KOPT-K1 (cell line): ENCODE measurements around the gene RAB37.

Experiments used
- H3K27ac ChIP-seq: fragments of 200-600 bp; sonication (generic); 2 replicates; pipeline ENCODE4 v1.5.1; 2016; ENCODE audit warnings: antibody characterized with exemption, mild to moderate bottlenecking, low read depth, low read length; ENCODE audit not compliant: poor library complexity, severe bottlenecking
- H3K36me3 ChIP-seq: fragments of 200-600 bp; sonication (generic); 2 replicates; pipeline ENCODE4 v1.5.1; 2017; ENCODE audit warnings: antibody characterized with exemption, mild to moderate bottlenecking, low read length, moderate library complexity; ENCODE audit not compliant: insufficient read depth
- H3K9me3 ChIP-seq: fragments of 200-600 bp; sonication (generic); 2 replicates; pipeline ENCODE4 v1.5.1; 2017; ENCODE audit warnings: antibody characterized with exemption, low read length, mild to moderate bottlenecking; ENCODE audit not compliant: insufficient read depth, poor library complexity, severe bottlenecking

Gene RAB37

GRCh38 chr17:74748529-74749278 lies 11.6 kb downstream of the RAB37 start, which contains the start of gene NHERF1:
NHERF1 (plus strand) TSS chr17:74748628; CDS start chr17:74748847, 219 bp downstream.
- H3K27ac ChIP-seq = peak within 1 kb of the TSS; percentile 92
- no peaks in the 10 kb centered on the region for H3K9me3 ChIP-seq
- H3K36me3 ChIP-seq = peaks cover 43% of the 10 kb centered on the region

GRCh38 chr17:74749279-74750038 lies 12.4 kb downstream of the RAB37 start:
- Histone ChIP-seq H3K9me3 (no peaks in the 10 kb centered on the region), H3K36me3 (peaks cover 45% of the 10 kb centered on the region), H3K27ac (peak overlapping the region; percentile 92)

DNA sequence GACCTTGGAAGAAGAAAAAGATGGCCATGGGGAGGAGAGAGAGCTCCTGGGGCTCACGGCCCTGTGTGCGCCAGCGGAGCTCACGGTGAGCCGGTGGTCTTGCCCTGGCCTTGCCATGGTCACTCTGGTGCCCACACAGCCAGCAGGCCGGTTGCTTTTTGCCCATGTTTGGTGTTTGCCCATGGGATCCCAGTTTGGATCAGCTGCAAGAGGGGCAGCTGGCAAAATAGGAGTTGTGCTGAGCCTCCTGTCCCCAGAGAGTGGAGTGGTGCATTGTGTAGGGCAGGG lies 12.9 kb downstream of the RAB37 start:
- H3K9me3 ChIP-seq = no peaks in the 10 kb centered on the region
- peak overlapping the region; percentile 92 for H3K27ac ChIP-seq
- H3K36me3 ChIP-seq = peaks cover 51% of the 10 kb centered on the region

DNA sequence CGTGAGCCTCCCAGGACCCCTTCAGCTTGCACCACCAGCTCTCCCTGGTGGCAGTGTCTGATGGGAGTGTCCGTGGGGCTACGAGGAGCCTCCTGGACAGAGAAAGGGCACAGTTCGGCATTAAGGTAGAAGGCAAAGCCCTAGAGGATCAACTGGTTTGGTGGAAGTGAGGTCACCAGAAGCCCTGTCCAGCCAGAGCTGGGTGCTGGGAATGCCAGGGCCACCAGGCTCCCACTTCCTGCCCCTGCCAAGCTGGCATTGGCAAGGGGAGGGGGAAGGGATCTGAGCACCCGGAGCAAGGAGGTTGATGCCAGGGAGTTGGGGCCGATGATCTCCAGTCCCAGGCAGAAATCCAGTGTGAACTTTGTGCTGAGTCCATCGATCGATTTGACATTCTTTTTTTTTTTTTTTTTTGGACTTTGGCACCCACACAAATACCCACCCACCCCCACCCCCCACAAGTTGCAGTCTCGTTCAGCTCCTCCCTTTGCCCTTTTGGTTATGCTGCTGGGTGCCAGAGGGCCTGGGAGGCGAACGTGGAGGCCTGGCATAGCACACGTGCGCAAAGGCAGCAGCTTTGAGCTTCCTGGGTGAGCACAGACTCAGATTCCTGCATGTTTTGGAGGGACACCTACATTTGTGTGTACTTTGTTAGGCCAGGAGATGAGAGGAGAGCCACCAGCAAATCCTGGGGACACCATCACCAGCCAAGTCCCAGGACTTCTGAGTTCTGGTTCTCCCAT lies 13.4 kb downstream of the RAB37 start:
- Histone ChIP-seq H3K27ac (peak overlapping the region; percentile 92), H3K9me3 (no peaks in the 10 kb centered on the region), H3K36me3 (peaks cover 56% of the 10 kb centered on the region)

GRCh38 chr17:74752415-74752814 lies 15.4 kb downstream of the RAB37 start:
- Histone ChIP-seq H3K36me3 (peaks cover 75% of the 10 kb centered on the region), H3K27ac (peak overlapping the region; percentile 92), H3K9me3 (no peaks in the 10 kb centered on the region)

DNA sequence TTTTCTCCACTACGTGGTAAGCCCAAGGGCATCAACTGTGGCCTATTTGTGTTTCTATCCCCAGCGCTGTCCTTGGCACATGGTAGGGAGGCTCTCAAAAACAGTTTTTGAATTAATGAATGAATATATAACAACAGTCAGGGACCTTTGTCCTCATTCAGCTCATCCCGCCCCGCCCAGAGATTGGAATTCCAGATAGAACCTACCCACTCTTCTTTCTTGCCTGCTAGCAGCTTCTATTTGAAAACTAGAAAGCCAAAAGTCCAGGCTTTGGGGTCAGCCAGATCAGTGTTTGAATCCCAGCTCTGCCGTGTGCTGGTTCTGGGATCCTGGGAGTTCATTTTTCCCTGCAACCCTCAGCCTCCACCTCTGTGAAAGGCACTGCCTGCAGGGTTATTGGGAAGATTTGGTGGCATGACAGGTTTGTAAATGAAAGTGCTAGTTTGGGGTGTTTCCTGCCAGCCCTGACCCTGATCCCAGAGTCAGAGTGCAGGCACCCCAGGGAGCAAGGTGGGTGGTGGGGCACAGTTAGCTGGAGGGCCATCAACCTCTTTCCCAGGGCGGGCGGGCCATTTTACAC lies 15.9 kb downstream of the RAB37 start:
- no peaks in the 10 kb centered on the region for H3K9me3 ChIP-seq
- H3K27ac ChIP-seq = peak overlapping the region; percentile 18
- H3K36me3 ChIP-seq = peaks cover 80% of the 10 kb centered on the region

GRCh38 chr17:74754832-74755231 lies 17.8 kb downstream of the RAB37 start:
- Histone ChIP-seq H3K27ac (peak overlapping the region; percentile 6), H3K36me3 (peaks cover 85% of the 10 kb centered on the region)

GRCh38 chr17:74755533-74755932 lies 18.5 kb downstream of the RAB37 start:
- Histone ChIP-seq H3K36me3 (peaks cover 85% of the 10 kb centered on the region), H3K27ac (peak overlapping the region; percentile 18), H3K9me3 (no peaks in the 10 kb centered on the region)

More at GRCh38 chr17:74754832-74755231, 17.8 kb downstream of the RAB37 start:
- H3K9me3 ChIP-seq = no peaks in the 10 kb centered on the region

GRCh38 chr17:74756891-74757290 lies 19.8 kb downstream of the RAB37 start:
- H3K27ac ChIP-seq = peak overlapping the region; percentile 83
- H3K9me3 ChIP-seq = no peaks in the 10 kb centered on the region
- H3K36me3 ChIP-seq = peaks cover 87% of the 10 kb centered on the region

- Histone ChIP-seq H3K36me3 (peaks cover 85% of the 10 kb centered on the region), H3K27ac (peak overlapping the region; percentile 83), H3K9me3 (no peaks in the 10 kb centered on the region)
Measured at GRCh38 chr17:74757502-74757901, 20.4 kb downstream of the RAB37 start.

DNA sequence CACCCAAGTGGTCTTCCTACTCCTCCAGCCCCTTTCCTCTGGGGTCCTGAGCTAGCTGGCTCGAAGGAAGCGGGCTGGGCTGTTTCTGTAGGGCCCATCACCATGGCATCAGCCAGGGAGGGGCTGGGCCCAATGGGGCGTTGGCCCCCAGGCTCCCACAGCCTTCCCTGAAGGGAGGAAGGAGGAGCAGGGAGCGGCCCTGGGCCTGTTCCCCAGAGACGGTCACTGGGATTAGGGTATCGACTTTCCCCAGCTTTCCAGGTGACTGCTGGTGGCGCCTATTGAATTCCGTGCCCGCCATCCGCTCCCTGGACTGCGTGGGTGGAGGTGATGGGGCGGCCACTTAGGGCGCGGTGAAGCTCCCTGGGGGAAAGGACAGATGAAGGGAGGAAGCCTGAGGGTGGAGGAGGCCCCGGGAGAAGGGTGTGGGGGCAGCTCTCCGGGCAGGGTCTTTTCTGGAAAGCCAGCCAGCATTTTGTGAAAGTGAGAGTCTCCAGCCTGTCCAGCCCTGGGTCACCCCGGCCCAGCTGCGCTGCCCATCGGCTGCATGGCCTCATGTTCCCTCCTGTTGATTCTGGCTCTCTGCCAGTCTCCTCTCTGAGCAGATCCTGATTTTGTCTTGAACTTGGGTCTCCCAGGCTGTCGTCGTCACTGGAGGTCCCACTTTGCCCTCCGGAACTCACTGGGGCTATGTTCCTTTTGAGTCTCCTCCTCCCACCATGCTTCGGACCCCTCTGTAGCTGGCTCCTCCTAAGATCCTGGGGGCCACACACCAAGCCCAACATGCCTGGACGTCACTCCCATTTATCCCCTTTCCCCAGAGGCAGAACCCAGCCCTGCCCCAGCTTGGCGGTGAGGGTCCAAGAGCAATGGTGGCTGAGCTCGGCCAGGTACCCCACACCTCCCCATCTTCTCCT lies 21.1 kb downstream of the RAB37 start:
- Histone ChIP-seq H3K9me3 (no peaks in the 10 kb centered on the region), H3K36me3 (peaks cover 85% of the 10 kb centered on the region), H3K27ac (peak overlapping the region; percentile 83)

DNA sequence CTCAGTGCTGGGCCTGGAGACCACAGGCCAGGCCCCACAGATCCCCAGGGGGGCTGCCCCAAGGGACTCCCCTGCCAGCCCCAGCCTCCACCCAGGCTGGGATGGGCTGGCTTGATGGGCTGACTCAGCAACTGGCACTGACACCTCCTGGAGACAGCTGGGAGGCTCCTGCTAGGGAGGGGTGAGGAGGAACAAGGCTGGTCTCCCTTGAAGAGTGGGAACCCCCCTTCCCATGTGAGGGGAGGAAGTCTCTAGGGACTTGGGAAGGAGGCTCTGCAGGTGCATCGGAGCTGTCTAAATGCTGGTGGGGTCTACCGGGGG lies 21.8 kb downstream of the RAB37 start:
- H3K27ac ChIP-seq = peak overlapping the region; percentile 83
- no peaks in the 10 kb centered on the region for H3K9me3 ChIP-seq
- peaks cover 86% of the 10 kb centered on the region for H3K36me3 ChIP-seq

DNA sequence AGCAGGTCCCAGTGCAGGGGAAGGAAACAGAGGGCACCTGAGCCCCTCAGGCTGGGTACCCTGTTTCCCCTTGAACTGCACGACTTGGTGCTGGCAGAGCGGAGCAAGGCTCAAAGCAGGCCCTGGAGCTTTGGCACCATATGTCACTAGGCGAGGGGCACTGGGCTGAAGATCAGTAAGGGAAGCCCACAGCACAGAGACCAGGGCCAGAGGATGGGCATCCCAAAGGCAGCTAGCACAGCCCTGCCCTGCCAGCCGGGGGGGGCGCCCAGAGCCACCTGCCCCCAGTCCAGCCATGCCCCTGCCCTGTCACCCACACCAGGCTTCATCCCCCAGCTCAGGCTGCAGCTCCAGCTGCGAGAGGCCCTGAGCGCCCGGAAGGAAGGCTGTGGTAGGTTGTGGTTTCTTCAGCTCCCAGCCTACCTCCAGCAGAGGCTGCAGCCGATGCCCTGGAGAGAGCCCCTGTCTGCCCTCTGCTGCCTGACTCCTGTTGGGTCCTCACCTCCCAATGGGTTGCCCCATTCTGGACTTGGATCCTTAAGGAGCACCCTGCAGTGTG lies 22.3 kb downstream of the RAB37 start:
- H3K36me3 ChIP-seq = peaks cover 86% of the 10 kb centered on the region
- H3K27ac ChIP-seq = peak overlapping the region; percentile 83
- H3K9me3 ChIP-seq = no peaks in the 10 kb centered on the region

- Histone ChIP-seq H3K9me3 (no peaks in the 10 kb centered on the region), H3K36me3 (peaks cover 86% of the 10 kb centered on the region), H3K27ac (peak overlapping the region; percentile 83)
Measured at GRCh38 chr17:74759941-74760340, 22.9 kb downstream of the RAB37 start.
